WTC11 (cell line): ENCODE results near the gene ADAMTS2. TPM values are rescaled to one million over a fixed set of nuclear protein-coding genes. Genes with fewer than 3 reads are reported as not detected.

Experiments
- ATAC-seq: fragments of 200-7000 bp; cut with Tn5 transposase; 2 replicates; pipeline ENCODE4 v1.10.0; 2021; ENCODE audit warnings: mild to moderate bottlenecking, moderate library complexity
- CTCF ChIA-PET: fragments of 300-600 bp; sonication (Branson Sonifier 250); formaldehyde crosslinking; loops from one replicate; lab custom pipeline; 2021; ENCODE audit warnings: antibody characterized with exemption; lab: Charles Lee
- POLR2A ChIA-PET: fragments of 350-600 bp; sonication (Branson Sonifier 250); formaldehyde crosslinking; loops from one replicate; lab custom pipeline; 2021; ENCODE audit warnings: antibody characterized with exemption; lab: Charles Lee
- DNase-seq: peaks from one replicate; pipeline ENCODE4 v3.0.0; 2021; ENCODE audit warnings: low spot score
- H3K27ac Mint-ChIP-seq: 2 replicates; pipeline ENCODE4 v1.8.0; 2021; ENCODE audit warnings: mixed read lengths
- H3K27me3 Mint-ChIP-seq: 2 replicates; pipeline ENCODE4 v1.8.0; 2021; ENCODE audit warnings: low read depth, mild to moderate bottlenecking, moderate library complexity, mixed read lengths
- H3K36me3 Mint-ChIP-seq: 2 replicates; pipeline ENCODE4 v1.8.0; 2021; ENCODE audit warnings: mixed read lengths
- H3K4me1 Mint-ChIP-seq: 2 replicates; pipeline ENCODE4 v1.8.0; 2022; ENCODE audit warnings: mixed read lengths
- H3K4me3 Mint-ChIP-seq: 2 replicates; pipeline ENCODE4 v1.8.0; 2021; ENCODE audit warnings: mild to moderate bottlenecking, moderate library complexity, mixed read lengths
- H3K9me3 Mint-ChIP-seq: 2 replicates; pipeline ENCODE4 v1.8.0; 2021; ENCODE audit warnings: mixed read lengths
- ATF2 ChIP-seq: sonication (generic); formaldehyde crosslinking; IDR thresholded peaks from 2 replicates; pipeline ENCODE4 v1.8.1; 2022; ENCODE audit warnings: low read depth, missing genetic modification reagents, borderline replicate concordance
- E2F5 ChIP-seq: sonication (generic); formaldehyde crosslinking; IDR thresholded peaks from 2 replicates; pipeline ENCODE4 v1.8.1; 2022; ENCODE audit warnings: mild to moderate bottlenecking, moderate library complexity, missing genetic modification reagents
- ELF4 ChIP-seq: sonication (generic); formaldehyde crosslinking; IDR thresholded peaks from 2 replicates; pipeline ENCODE4 v1.8.1; 2022; ENCODE audit warnings: low read depth, mild to moderate bottlenecking, moderate library complexity, missing genetic modification reagents
- ERG ChIP-seq: fragments of 250-450 bp; sonication (Bioruptor Pico); IDR thresholded peaks from 2 replicates; pipeline ENCODE4 v1.8.0; 2021; ENCODE audit warnings: mild to moderate bottlenecking
- GTF2I ChIP-seq: fragments of 250-450 bp; sonication (Bioruptor Pico); conservative IDR thresholded peaks from 2 replicates; pipeline ENCODE4 v1.4.0; 2021; ENCODE audit warnings: mild to moderate bottlenecking
- MXD4 ChIP-seq: fragments of 250-450 bp; sonication (Bioruptor Pico); IDR thresholded peaks from 2 replicates; pipeline ENCODE4 v1.8.0; 2021; ENCODE audit warnings: mild to moderate bottlenecking, moderate library complexity, borderline replicate concordance
- NFE2L1 ChIP-seq: sonication (generic); formaldehyde crosslinking; IDR thresholded peaks from 2 replicates; pipeline ENCODE4 v1.8.1; 2023; ENCODE audit warnings: missing genetic modification reagents
- NFYB ChIP-seq: sonication (generic); formaldehyde crosslinking; conservative IDR thresholded peaks from 2 replicates; pipeline ENCODE4 v1.8.0; 2022; ENCODE audit warnings: low read depth, missing genetic modification reagents
- PRRX2 ChIP-seq: fragments of 250-450 bp; sonication (Bioruptor Pico); IDR thresholded peaks from 2 replicates; pipeline ENCODE4 v1.8.0; 2021; ENCODE audit warnings: mild to moderate bottlenecking
- RORB ChIP-seq: fragments of 250-450 bp; sonication (Bioruptor Pico); IDR thresholded peaks from 2 replicates; pipeline ENCODE4 v1.9.0; 2021; ENCODE audit warnings: mild to moderate bottlenecking
- TCF7 ChIP-seq: sonication (generic); formaldehyde crosslinking; IDR thresholded peaks from 2 replicates; pipeline ENCODE4 v1.8.0; 2022; ENCODE audit warnings: mild to moderate bottlenecking, low read depth, missing genetic modification reagents, moderate library complexity
- ZNF121 ChIP-seq: sonication (generic); formaldehyde crosslinking; IDR thresholded peaks from 2 replicates; pipeline ENCODE4 v1.8.0; 2023; ENCODE audit warnings: missing genetic modification reagents
- ZNF263 ChIP-seq: sonication (generic); formaldehyde crosslinking; IDR thresholded peaks from 2 replicates; pipeline ENCODE4 v1.8.1; 2022; ENCODE audit warnings: low read depth, mild to moderate bottlenecking, moderate library complexity, missing genetic modification reagents
- total RNA-seq: library from RNA; stranded (reverse); gene quantifications from 3 replicates; pipeline ENCODE4 v1.2.3, GENCODE V29; 2021
- TF ChIP-seq, protein P1 (sequence below): sonication (generic); formaldehyde crosslinking; IDR thresholded peaks from 2 replicates; pipeline ENCODE4 v1.8.0; 2023; ENCODE audit warnings: missing genetic modification reagents, mild to moderate bottlenecking, borderline replicate concordance
- TF ChIP-seq, protein P2 (sequence below): sonication (generic); formaldehyde crosslinking; IDR thresholded peaks from 2 replicates; pipeline ENCODE4 v1.8.0; 2022; ENCODE audit warnings: mild to moderate bottlenecking, missing genetic modification reagents
- TF ChIP-seq, protein P3 (sequence below): sonication (generic); formaldehyde crosslinking; IDR thresholded peaks from 2 replicates; pipeline ENCODE4 v1.8.0; 2022; ENCODE audit warnings: mild to moderate bottlenecking, missing genetic modification reagents
- TF ChIP-seq, protein P4 (sequence below): fragments of 250-450 bp; sonication (Bioruptor Pico); IDR thresholded peaks from 2 replicates; pipeline ENCODE4 v1.9.0; 2021; ENCODE audit warnings: mild to moderate bottlenecking

Gene ADAMTS2
- total RNA-seq, 1 experiment from 2014 or later, result 11.2 TPM

- H3K27me3 Mint-ChIP-seq, result no peaks in the 10 kb centered on the region
- no peaks in the 10 kb centered on the region for H3K36me3 Mint-ChIP-seq
- CTCF ChIA-PET, result interaction anchor here (1.5 kb wide), 1 partner anchor 159 kb away, joined by 6 read pairs; no protein-coding TSS in a partner anchor
- DNase-seq (no peak), ATAC-seq (no peak)
- TF ChIP-seq RORB (no peak), ZNF121 (no peak), NFYB (CRISPR knock-in tag) (no peak), E2F5 (CRISPR knock-in tag) (no peak), GTF2I (CRISPR knock-in tag) (no peak), MXD4 (CRISPR knock-in tag) (no peak), ATF2 (no peak), TCF7 (CRISPR knock-in tag) (no peak), ELF4 (CRISPR knock-in tag) (no peak), NFE2L1 (no peak), ZNF263 (CRISPR knock-in tag) (no peak), PRRX2 (CRISPR knock-in tag) (no peak), ERG (CRISPR knock-in tag) (no peak)
- TF ChIP-seq, protein P1, sequence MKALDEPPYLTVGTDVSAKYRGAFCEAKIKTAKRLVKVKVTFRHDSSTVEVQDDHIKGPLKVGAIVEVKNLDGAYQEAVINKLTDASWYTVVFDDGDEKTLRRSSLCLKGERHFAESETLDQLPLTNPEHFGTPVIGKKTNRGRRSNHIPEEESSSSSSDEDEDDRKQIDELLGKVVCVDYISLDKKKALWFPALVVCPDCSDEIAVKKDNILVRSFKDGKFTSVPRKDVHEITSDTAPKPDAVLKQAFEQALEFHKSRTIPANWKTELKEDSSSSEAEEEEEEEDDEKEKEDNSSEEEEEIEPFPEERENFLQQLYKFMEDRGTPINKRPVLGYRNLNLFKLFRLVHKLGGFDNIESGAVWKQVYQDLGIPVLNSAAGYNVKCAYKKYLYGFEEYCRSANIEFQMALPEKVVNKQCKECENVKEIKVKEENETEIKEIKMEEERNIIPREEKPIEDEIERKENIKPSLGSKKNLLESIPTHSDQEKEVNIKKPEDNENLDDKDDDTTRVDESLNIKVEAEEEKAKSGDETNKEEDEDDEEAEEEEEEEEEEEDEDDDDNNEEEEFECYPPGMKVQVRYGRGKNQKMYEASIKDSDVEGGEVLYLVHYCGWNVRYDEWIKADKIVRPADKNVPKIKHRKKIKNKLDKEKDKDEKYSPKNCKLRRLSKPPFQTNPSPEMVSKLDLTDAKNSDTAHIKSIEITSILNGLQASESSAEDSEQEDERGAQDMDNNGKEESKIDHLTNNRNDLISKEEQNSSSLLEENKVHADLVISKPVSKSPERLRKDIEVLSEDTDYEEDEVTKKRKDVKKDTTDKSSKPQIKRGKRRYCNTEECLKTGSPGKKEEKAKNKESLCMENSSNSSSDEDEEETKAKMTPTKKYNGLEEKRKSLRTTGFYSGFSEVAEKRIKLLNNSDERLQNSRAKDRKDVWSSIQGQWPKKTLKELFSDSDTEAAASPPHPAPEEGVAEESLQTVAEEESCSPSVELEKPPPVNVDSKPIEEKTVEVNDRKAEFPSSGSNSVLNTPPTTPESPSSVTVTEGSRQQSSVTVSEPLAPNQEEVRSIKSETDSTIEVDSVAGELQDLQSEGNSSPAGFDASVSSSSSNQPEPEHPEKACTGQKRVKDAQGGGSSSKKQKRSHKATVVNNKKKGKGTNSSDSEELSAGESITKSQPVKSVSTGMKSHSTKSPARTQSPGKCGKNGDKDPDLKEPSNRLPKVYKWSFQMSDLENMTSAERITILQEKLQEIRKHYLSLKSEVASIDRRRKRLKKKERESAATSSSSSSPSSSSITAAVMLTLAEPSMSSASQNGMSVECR (CRISPR knock-in tag), result no peak
- TF ChIP-seq, protein P2, sequence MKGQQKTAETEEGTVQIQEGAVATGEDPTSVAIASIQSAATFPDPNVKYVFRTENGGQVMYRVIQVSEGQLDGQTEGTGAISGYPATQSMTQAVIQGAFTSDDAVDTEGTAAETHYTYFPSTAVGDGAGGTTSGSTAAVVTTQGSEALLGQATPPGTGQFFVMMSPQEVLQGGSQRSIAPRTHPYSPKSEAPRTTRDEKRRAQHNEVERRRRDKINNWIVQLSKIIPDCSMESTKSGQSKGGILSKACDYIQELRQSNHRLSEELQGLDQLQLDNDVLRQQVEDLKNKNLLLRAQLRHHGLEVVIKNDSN (CRISPR knock-in tag), result no peak
- TF ChIP-seq, protein P3, sequence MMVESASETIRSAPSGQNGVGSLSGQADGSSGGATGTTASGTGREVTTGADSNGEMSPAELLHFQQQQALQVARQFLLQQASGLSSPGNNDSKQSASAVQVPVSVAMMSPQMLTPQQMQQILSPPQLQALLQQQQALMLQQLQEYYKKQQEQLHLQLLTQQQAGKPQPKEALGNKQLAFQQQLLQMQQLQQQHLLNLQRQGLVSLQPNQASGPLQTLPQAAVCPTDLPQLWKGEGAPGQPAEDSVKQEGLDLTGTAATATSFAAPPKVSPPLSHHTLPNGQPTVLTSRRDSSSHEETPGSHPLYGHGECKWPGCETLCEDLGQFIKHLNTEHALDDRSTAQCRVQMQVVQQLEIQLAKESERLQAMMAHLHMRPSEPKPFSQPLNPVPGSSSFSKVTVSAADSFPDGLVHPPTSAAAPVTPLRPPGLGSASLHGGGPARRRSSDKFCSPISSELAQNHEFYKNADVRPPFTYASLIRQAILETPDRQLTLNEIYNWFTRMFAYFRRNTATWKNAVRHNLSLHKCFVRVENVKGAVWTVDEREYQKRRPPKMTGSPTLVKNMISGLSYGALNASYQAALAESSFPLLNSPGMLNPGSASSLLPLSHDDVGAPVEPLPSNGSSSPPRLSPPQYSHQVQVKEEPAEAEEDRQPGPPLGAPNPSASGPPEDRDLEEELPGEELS (CRISPR knock-in tag), result no peak
- TF ChIP-seq, protein P4, sequence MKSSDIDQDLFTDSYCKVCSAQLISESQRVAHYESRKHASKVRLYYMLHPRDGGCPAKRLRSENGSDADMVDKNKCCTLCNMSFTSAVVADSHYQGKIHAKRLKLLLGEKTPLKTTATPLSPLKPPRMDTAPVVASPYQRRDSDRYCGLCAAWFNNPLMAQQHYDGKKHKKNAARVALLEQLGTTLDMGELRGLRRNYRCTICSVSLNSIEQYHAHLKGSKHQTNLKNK (CRISPR knock-in tag), result no peak
- no peak overlapping the region for H3K4me3 Mint-ChIP-seq
- no peaks in the 10 kb centered on the region for H3K9me3 Mint-ChIP-seq
- no peak overlapping the region; the same call in none of the 2 replicates for H3K27ac Mint-ChIP-seq
- H3K4me1 Mint-ChIP-seq, result peaks cover 55% of the 10 kb centered on the region
- POLR2A ChIA-PET, result no interaction called here
Observed at GRCh38 chr5:179184521-179185050, 160.7 kb downstream of the ADAMTS2 start.
